Measurements from ENCODE around the gene COL4A2.

The COL4A2 gene

GRCh38 chr13:110371550-110372465 is 64.7 kb downstream of the COL4A2 start:
- no peak for TF ChIP-seq CTCF (IDR thresholded peaks at IDR 0.05; ENCODE audit: control insufficient read depth, insufficient read depth, low read depth, low read length, missing control alignments)
- DNase-seq (ENCODE audit: low read depth), result no peak
- no peak overlapping the region for H3K4me3 ChIP-seq (ENCODE audit: control insufficient read depth, low read depth, low read length)

- TF ChIP-seq CTCF (IDR thresholded peaks at IDR 0.05; ENCODE audit: control insufficient read depth, insufficient read depth, low read depth, low read length, missing control alignments), result no peak
- H3K4me3 ChIP-seq (ENCODE audit: control insufficient read depth, low read depth, low read length), result no peak overlapping the region
- no peak for DNase-seq (ENCODE audit: low read depth)
Observed at GRCh38 chr13:110372676-110373075, 65.6 kb downstream of the COL4A2 start.

DNA sequence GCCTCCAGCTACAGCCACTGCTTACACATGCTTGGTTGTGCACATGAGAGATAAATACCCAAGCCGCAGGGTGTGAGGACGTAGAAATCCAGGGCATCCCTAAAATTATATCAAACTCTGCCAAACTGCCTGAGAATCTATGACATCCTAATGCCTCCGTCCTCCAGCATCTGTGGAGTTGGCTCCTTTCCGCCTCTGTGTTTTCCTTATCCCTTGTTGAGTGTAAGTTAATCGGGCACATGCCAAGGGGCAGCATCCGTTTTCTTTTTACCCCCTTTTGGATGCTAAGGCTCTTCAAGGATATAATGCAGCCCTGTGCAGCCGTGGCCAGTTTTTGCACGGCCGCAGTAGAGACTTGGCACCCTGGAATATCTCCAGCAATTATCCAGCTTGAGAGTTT is 66.5 kb downstream of the COL4A2 start:
- no peak overlapping the region for H3K4me3 ChIP-seq (ENCODE audit: control insufficient read depth, low read depth, low read length)
- no peak for DNase-seq (ENCODE audit: low read depth)
- no peak for TF ChIP-seq CTCF (IDR thresholded peaks at IDR 0.05; ENCODE audit: control insufficient read depth, insufficient read depth, low read depth, low read length, missing control alignments)

- H3K4me3 ChIP-seq (ENCODE audit: control insufficient read depth, low read depth, low read length), result no peak overlapping the region
- no peak for DNase-seq (ENCODE audit: low read depth)
- TF ChIP-seq CTCF (IDR thresholded peaks at IDR 0.05; ENCODE audit: control insufficient read depth, insufficient read depth, low read depth, low read length, missing control alignments), result no peak
Observed at GRCh38 chr13:110374431-110375370, 67.6 kb downstream of the COL4A2 start.

DNA sequence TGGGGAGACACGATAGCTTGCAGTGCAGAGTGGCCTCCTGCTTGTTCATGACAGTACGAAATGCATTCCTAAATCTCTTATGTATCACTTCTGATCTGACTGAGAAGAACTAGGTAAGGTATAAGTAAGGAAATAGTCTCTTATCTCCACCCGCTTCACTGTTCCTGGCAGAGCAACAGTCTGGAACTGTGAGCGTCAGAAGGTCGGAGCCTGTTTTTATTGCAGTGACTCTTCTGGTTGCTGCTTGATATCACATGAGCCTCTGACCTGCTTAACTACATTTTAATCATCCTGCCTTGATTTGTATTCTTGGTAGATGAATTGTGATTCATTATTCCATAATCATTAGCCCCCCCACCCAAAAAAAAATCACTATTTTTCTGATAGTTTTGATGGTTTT is 69.0 kb downstream of the COL4A2 start:
- no peak overlapping the region for H3K4me3 ChIP-seq (ENCODE audit: control insufficient read depth, low read depth, low read length)
- DNase-seq (ENCODE audit: low read depth), result no peak
- no peak for TF ChIP-seq CTCF (IDR thresholded peaks at IDR 0.05; ENCODE audit: control insufficient read depth, insufficient read depth, low read depth, low read length, missing control alignments)

DNA sequence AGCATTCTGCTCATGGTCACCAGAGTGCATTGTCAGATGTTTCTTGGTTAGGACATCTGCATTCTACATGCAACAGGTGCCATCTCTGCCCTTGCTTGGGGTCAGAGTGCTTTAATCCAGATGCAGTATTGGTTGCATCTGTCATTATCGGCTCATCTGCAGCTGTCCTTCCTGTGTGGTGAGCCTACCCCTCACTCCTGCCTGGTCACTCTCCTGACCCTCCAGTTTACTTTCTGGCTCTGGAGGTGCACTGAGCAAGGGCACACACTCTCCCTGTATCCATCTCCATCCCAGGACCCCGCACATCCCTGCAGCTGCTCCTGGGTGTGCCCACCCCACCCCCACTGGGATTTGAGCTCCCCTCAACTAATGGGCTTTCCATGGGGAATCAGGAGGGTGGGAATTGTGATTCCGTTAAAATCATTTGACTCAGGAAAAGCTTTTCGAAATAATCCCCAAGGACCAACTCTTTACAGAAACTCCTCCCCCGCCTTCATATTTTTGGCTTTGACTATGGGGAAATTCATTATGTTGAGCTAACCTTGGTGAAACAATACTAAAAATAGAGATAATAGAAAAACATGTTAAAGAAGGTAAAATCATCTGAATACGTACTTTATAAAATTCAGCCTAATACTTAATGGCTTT is 70.2 kb downstream of the COL4A2 start:
- DNase-seq (ENCODE audit: low read depth), result no peak
- TF ChIP-seq CTCF (IDR thresholded peaks at IDR 0.05; ENCODE audit: control insufficient read depth, insufficient read depth, low read depth, low read length, missing control alignments), result no peak
- H3K4me3 ChIP-seq (ENCODE audit: control insufficient read depth, low read depth, low read length), result no peak overlapping the region

Data from AG09309 (cell line).